GM08714 (cell line): ENCODE data around the gene CABYR.

Experiments
- H3K4me3 ChIP-seq: fragments of 200-500 bp; sonication (Bioruptor generic); 2 replicates; pipeline ENCODE4 v1.5.1; 2014; ENCODE audit warnings: mild to moderate bottlenecking, low read length, inconsistent platforms
- ZNF274 ChIP-seq: IDR thresholded peaks from 2 replicates; pipeline ENCODE4 v1.6.1; 2012; ENCODE audit warnings: mild to moderate bottlenecking, low read depth, low read length

The CABYR gene, protein sequence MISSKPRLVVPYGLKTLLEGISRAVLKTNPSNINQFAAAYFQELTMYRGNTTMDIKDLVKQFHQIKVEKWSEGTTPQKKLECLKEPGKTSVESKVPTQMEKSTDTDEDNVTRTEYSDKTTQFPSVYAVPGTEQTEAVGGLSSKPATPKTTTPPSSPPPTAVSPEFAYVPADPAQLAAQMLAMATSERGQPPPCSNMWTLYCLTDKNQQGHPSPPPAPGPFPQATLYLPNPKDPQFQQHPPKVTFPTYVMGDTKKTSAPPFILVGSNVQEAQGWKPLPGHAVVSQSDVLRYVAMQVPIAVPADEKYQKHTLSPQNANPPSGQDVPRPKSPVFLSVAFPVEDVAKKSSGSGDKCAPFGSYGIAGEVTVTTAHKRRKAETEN

GRCh38 chr18:24138789-24139616, at the start of gene CABYR:
CABYR (plus strand) TSS chr18:24139062; CDS start chr18:24143115, 4,053 bp downstream.
- peak within 1 kb of the TSS; percentile 54 for H3K4me3 ChIP-seq
- no peak for TF ChIP-seq ZNF274

DNA sequence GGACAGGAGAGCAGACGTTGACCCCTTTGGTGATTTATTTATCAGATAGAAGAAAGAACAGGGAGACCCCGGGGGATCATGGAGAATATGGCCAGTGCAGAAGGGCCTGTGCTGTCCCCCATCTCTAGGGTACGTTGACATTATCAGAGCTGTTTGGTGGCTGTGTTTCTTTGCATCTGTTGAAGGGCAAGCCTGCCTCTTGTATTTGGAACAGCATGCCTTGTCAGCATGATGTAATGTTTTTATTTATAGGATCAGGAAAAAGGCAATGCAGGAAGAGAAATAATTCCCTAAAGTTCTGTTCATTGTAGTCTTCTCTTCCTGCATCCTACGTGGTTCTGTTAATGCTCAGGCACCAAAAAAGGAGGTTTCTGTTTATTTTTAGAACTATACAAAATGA, 49.8 kb upstream of the CABYR start:
- H3K4me3 ChIP-seq: no peak overlapping the region
- no peak for TF ChIP-seq ZNF274

GRCh38 chr18:24089515-24090337, 49.1 kb upstream of the CABYR start:
- no peak overlapping the region for H3K4me3 ChIP-seq
- no peak for TF ChIP-seq ZNF274

- TF ChIP-seq ZNF274: no peak
Measured at GRCh38 chr18:24090876-24091275, 48.0 kb upstream of the CABYR start.

DNA sequence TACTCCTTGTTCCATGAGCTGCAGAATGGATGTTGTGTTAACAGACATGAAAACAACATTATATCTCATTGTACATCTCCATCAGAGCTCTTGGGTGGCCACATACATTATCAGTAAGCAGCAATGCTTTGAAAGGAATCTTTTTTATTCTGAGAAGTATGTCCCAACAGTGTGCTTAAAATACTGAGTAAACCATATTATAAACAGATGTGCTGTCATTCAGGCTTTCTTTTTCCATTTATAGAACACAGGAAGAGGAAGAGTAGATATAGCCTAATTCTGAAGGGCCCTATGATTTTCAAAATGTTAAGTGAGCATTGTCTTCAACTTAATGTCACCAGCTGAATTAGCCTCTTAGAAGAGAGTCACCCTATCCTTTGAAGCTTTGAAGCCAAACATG, 44.3 kb upstream of the CABYR start:
- H3K4me3 ChIP-seq: no peak overlapping the region
- TF ChIP-seq ZNF274: no peak

More at GRCh38 chr18:24090876-24091275, 48.0 kb upstream of the CABYR start:
- no peak overlapping the region for H3K4me3 ChIP-seq

- TF ChIP-seq ZNF274: no peak
- no peak overlapping the region for H3K4me3 ChIP-seq
Measured at GRCh38 chr18:24095976-24096375, 42.9 kb upstream of the CABYR start.

DNA sequence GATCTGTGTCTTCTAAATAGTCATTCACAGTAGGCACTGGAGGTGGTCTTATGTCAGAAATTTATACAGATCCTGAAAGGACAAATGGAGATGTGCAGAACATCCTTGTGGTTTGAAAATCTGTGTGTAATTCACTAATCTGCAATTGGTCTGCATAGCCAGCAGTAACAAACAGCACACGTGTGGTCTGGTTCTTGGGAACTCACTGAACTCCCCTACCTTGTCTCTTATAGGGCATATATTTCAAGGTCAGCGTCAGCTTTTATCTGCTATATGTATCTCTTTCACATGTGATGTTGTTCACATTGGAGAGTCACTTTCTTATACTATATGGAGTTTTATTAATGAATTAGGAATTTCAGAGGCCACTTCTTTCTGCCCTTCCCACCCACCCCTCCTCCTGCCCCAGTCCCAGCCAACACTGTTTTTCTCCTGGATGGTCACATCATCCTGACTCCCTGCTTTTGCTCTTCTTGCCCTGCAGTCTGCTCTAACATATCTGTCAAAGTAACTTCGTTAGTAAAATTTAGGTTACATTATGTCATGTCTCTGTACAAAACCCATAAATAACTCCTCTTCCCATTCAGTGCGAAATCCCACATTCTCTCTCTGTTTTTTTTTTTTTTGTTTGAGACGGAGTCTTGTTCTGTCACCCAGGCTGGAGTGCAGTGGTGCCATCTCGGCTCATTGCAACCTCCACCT, 35.4 kb upstream of the CABYR start:
- no peak overlapping the region for H3K4me3 ChIP-seq
- no peak for TF ChIP-seq ZNF274

DNA sequence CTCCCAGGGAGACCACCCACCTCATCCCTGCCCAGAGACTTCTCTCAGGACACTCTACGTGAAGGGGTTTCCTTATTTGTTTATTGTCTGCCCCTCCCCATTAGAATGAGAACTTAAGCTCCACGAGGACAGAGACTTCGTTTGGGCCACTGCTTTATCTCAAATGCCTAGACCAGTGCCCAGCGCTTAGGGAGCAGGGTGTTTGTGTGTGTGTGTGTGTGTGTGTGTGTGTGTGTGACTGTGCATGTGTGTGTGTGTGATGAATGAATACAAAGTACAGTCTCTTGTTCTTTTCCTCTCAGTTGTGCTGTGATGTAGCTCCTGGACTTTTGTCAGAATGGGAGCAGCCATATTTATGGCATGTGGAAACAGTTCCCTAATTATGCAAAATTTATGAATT, 34.4 kb upstream of the CABYR start:
- H3K4me3 ChIP-seq: no peak overlapping the region
- no peak for TF ChIP-seq ZNF274

- no peak for TF ChIP-seq ZNF274
- no peak overlapping the region for H3K4me3 ChIP-seq
Measured at GRCh38 chr18:24108641-24109040, 30.2 kb upstream of the CABYR start.

GRCh38 chr18:24111936-24112335, 26.9 kb upstream of the CABYR start:
- TF ChIP-seq ZNF274: no peak
- H3K4me3 ChIP-seq: no peak overlapping the region

- no peak for TF ChIP-seq ZNF274
- no peak overlapping the region for H3K4me3 ChIP-seq
Measured at GRCh38 chr18:24112464-24112863, 26.4 kb upstream of the CABYR start.

DNA sequence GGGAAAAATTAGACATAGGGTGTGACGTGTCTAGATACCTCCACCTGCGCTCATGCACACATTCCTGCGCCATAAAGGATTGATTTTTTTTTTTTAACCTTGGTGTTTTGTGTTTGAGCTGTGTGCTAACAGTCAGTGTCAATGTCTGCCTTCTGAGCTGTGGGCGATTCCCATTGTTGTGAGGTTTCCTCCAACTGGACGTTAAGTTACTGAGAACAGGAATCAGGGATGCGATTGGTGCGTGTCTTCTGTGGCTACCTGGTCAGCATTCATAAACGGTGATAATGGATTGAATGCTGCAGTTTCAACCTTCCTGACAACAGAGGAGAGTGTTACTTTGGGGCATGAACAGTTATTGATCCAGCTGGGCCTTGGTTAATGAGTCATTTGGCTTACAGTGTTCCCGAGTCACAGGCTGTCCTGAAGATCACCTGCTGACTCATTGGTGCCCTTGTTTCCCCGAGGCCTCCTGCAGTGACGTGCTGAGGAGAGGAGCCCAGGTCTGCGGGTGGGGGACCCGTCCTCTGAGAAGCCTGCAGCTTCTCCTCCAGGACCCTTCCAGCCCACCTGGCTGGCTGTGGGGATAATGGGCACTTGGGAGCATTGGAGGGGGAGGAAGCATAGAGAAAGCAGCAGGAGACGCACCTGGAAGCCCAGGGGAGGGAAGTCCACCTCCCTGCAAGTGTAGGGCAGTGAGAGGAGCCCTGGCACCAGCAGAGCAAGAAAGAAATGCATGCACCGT, 25.8 kb upstream of the CABYR start:
- TF ChIP-seq ZNF274: no peak
- no peak overlapping the region for H3K4me3 ChIP-seq
